HCT116 (cell line): Measurements from ENCODE around the gene RNF220. TPM values are rescaled to one million over a fixed set of nuclear protein-coding genes. Genes with fewer than 3 reads are reported as not detected.

ENCODE experiments used
- ATAC-seq: fragments of 200-7000 bp; cut with Tn5 transposase; 2 replicates; pipeline ENCODE4 v1.9.1; 2020; ENCODE audit warnings: mild to moderate bottlenecking, moderate library complexity
- BruUV-seq: library from RNA; stranded (reverse); fragments of 400-500 nt; replicated peaks from 2 replicates; lab custom pipeline; 2021; lab: Mats Ljungman, UMichigan
- CTCF ChIA-PET: fragments of 300-600 bp; sonication (Branson Sonifier 250); formaldehyde crosslinking; loops from one replicate; lab custom pipeline; 2021; ENCODE audit warnings: antibody characterized with exemption; lab: Charles Lee
- POLR2A ChIA-PET: fragments of 300-600, 350-600 bp; sonication (Branson Sonifier 250); formaldehyde crosslinking; loops from one replicate; lab custom pipeline; 2021; ENCODE audit warnings: antibody characterized with exemption; lab: Charles Lee
- RAD21 ChIA-PET, 2 experiments: fragments of 300-600 bp; sonication (Branson Sonifier 250); formaldehyde crosslinking; loops; one replicate each; lab custom pipeline; 2023; ENCODE audit warnings: low total read pairs in 2 of 2; ENCODE audit not compliant: uncharacterized antibody in 2 of 2, unreplicated experiment in 2 of 2, low non-redundant PET in 1 of 2; lab: Charles Lee
- DNase-seq: peaks from one replicate; pipeline ENCODE4 v3.0.0-alpha.2; 2010; ENCODE audit warnings: low read depth, low spot score
- H2AFZ ChIP-seq: fragments of 200-600 bp; shearing (Covaris generic), sonication (generic); 2 replicates; pipeline ENCODE4 v1.6.1; 2017; ENCODE audit warnings: low read depth, mixed run types, mixed read lengths, antibody characterized with exemption, low read length; ENCODE audit not compliant: poor library complexity, severe bottlenecking
- H3K27ac ChIP-seq: 2 replicates; pipeline ENCODE4 v1.5.1; 2012; ENCODE audit warnings: low read depth, low read length
- H3K27me3 ChIP-seq: fragments of 200-600 bp; sonication (generic); 2 replicates; pipeline ENCODE4 v1.6.1; 2016; ENCODE audit warnings: mixed run types, low read length, mixed read lengths; ENCODE audit not compliant: insufficient read depth
- H3K36me3 ChIP-seq, 2 experiments: fragments of 200-500 bp in 1 of 2; fragments of 200-600 bp in 1 of 2; sonication (Bioruptor generic) in 1 of 2; sonication (generic) in 1 of 2; 2 replicates each; pipeline versions ENCODE4 v1.5.1 to v1.6.1; 2014 to 2016; ENCODE audit warnings: low read length in 2 of 2, inconsistent platforms in 1 of 2, mixed read lengths in 1 of 2, mixed run types in 1 of 2; ENCODE audit not compliant: insufficient read depth in 2 of 2, control insufficient read depth in 1 of 2
- H3K4me1 ChIP-seq, 2 experiments: fragments of 200-600 bp in 1 of 2; sonication (generic) in 1 of 2; 2 replicates each; pipeline versions ENCODE4 v1.5.1 to v1.6.1; 2012 to 2017; ENCODE audit warnings: low read length in 2 of 2, inconsistent platforms in 1 of 2, mild to moderate bottlenecking in 1 of 2, mixed read lengths in 1 of 2, mixed run types in 1 of 2, moderate library complexity in 1 of 2; ENCODE audit not compliant: insufficient read depth in 2 of 2, control insufficient read depth in 1 of 2
- H3K4me2 ChIP-seq: fragments of 200-600 bp; sonication (generic); 2 replicates; pipeline ENCODE4 v1.6.1; 2017; ENCODE audit warnings: mixed run types, low read length, mixed read lengths
- H3K4me3 ChIP-seq, 2 experiments: fragments of 200-600 bp in 1 of 2; sonication (generic) in 1 of 2; replicated peaks in 1 of 2; 2 replicates each; pipeline ENCODE4 v1.5.1; 2011 to 2016; ENCODE audit warnings: low read length in 2 of 2, control low read depth in 1 of 2, low read depth in 1 of 2, mild to moderate bottlenecking in 1 of 2, mixed read lengths in 1 of 2, mixed run types in 1 of 2
- H3K79me2 ChIP-seq: fragments of 200-600 bp; sonication (generic); 2 replicates; pipeline ENCODE4 v1.6.1; 2017; ENCODE audit warnings: mild to moderate bottlenecking, mixed run types, low read length, moderate library complexity, mixed read lengths; ENCODE audit not compliant: insufficient read depth
- H3K9ac ChIP-seq: fragments of 200-600 bp; sonication (generic); 2 replicates; pipeline ENCODE4 v1.6.1; 2016; ENCODE audit warnings: low read length, mixed read lengths
- H3K9me2 ChIP-seq: fragments of 200-600 bp; sonication (generic), shearing (Covaris generic); 2 replicates; pipeline ENCODE4 v1.6.1; 2017; ENCODE audit warnings: mixed run types, mild to moderate bottlenecking, moderate library complexity; ENCODE audit not compliant: insufficient read depth
- H3K9me3 ChIP-seq, 2 experiments: fragments of 200-500 bp in 1 of 2; fragments of 200-600 bp in 1 of 2; sonication (Bioruptor generic) in 1 of 2; sonication (generic) in 1 of 2; 2 replicates each; pipeline ENCODE4 v1.6.1; 2014 to 2017; ENCODE audit warnings: low read length in 2 of 2, mixed read lengths in 2 of 2, inconsistent platforms in 1 of 2, low read depth in 1 of 2, mild to moderate bottlenecking in 1 of 2, mixed run types in 1 of 2, moderate library complexity in 1 of 2; ENCODE audit not compliant: control insufficient read depth in 1 of 2, insufficient read depth in 1 of 2
- H4K20me1 ChIP-seq: fragments of 200-600 bp; sonication (generic), shearing (Covaris generic); 2 replicates; pipeline ENCODE4 v1.6.1; 2017; ENCODE audit warnings: mixed run types, mild to moderate bottlenecking, moderate library complexity; ENCODE audit not compliant: insufficient read depth
- CBX3 ChIP-seq: IDR thresholded peaks from 2 replicates; pipeline ENCODE4 v1.6.1; 2012; ENCODE audit warnings: low read depth
- EGR1 ChIP-seq: IDR thresholded peaks from 2 replicates; pipeline ENCODE4 v1.6.1; 2012; ENCODE audit warnings: low read depth
- EZH2 ChIP-seq: fragments of 200-600 bp; sonication (generic); IDR thresholded peaks from 2 replicates; pipeline ENCODE4 v1.6.1; 2017; ENCODE audit warnings: antibody characterized with exemption, mixed run types
- EZH2phosphoT487 ChIP-seq: fragments of 200-600 bp; IDR thresholded peaks from 2 replicates; pipeline ENCODE4 v1.6.1; 2018; ENCODE audit warnings: antibody characterized with exemption, borderline replicate concordance
- JUND ChIP-seq: IDR thresholded peaks from 2 replicates; pipeline ENCODE4 v1.6.1; 2012
- POLR2A ChIP-seq: IDR thresholded peaks from 2 replicates; pipeline ENCODE4 v1.7.0; 2011; ENCODE audit warnings: borderline replicate concordance; ENCODE audit not compliant: insufficient read depth, insufficient read length; ENCODE audit errors: extremely low read depth
- RAD21 ChIP-seq: IDR thresholded peaks from 2 replicates; pipeline ENCODE4 v1.6.1; 2012; ENCODE audit warnings: low read depth, mild to moderate bottlenecking
- SRF ChIP-seq: IDR thresholded peaks from 2 replicates; pipeline ENCODE4 v1.6.1; 2012; ENCODE audit warnings: low read depth
- ZNF274 ChIP-seq: fragments of 200-500 bp; sonication (Bioruptor generic); IDR thresholded peaks from 2 replicates; pipeline ENCODE4 v1.6.1; 2014; ENCODE audit warnings: mild to moderate bottlenecking, low read depth, low read length, inconsistent platforms
- intact Hi-C: fragments of 100-400 bp; cut with micrococcal nuclease; formaldehyde crosslinking; loops from 2 replicates; pipeline ENCODE4 v1.10.0; 2022
- total RNA-seq: library from RNA; stranded (reverse); gene quantifications from one replicate; pipeline ENCODE4 v1.2.1, GENCODE V29; 2021; ENCODE audit not compliant: unreplicated experiment
- TF ChIP-seq, protein P1 (sequence below): IDR thresholded peaks from 2 replicates; pipeline ENCODE4 v1.6.1; 2012
- TF ChIP-seq, protein P2 (sequence below), 3 experiments: fragments of 200-600 bp in 1 of 3; sonication (generic) in 1 of 3; IDR thresholded peaks in 2 of 3; conservative IDR thresholded peaks in 1 of 3; 2 replicates each; pipeline ENCODE4 v1.5.1; 2012 to 2017; ENCODE audit warnings: low read depth in 2 of 3, low read length in 2 of 3, antibody characterized with exemption in 1 of 3, borderline replicate concordance in 1 of 3, control low read depth in 1 of 3, mild to moderate bottlenecking in 1 of 3, mixed read lengths in 1 of 3, mixed run types in 1 of 3, moderate library complexity in 1 of 3; ENCODE audit not compliant: insufficient read depth in 1 of 3
- TF ChIP-seq, protein P3 (sequence below): IDR thresholded peaks from 2 replicates; pipeline ENCODE4 v1.6.1; 2012
- TF ChIP-seq, protein P4 (sequence below): IDR thresholded peaks from 2 replicates; pipeline ENCODE4 v1.6.1; 2012; ENCODE audit warnings: low read depth

Gene RNF220
- total RNA-seq, 1 experiment from 2014 or later = 84.5 TPM

GRCh38 chr1:44611419-44611818 lies 206.4 kb downstream of the RNF220 start:
- H3K36me3 ChIP-seq = no peaks in the 10 kb centered on the region
- no peaks in the 10 kb centered on the region; a peak in 1 of 4 replicates for H3K4me1 ChIP-seq
- no peak for ATAC-seq
- H3K9ac ChIP-seq = no peak overlapping the region
- DNase-seq = no peak
- POLR2A ChIA-PET = no interaction called here
- no TSS peak for BruUV-seq
- no peaks in the 10 kb centered on the region for H4K20me1 ChIP-seq
- RAD21 ChIA-PET = no interaction called here
- TF ChIP-seq POLR2A (no peak), ZNF274 (no peak), RAD21 (no peak), JUND (no peak), CBX3 (no peak), EGR1 (no peak), EZH2phosphoT487 (no peak), SRF (no peak), EZH2 (no peak)
- TF ChIP-seq, protein P1, sequence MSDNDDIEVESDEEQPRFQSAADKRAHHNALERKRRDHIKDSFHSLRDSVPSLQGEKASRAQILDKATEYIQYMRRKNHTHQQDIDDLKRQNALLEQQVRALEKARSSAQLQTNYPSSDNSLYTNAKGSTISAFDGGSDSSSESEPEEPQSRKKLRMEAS = no peak
- TF ChIP-seq, protein P2, sequence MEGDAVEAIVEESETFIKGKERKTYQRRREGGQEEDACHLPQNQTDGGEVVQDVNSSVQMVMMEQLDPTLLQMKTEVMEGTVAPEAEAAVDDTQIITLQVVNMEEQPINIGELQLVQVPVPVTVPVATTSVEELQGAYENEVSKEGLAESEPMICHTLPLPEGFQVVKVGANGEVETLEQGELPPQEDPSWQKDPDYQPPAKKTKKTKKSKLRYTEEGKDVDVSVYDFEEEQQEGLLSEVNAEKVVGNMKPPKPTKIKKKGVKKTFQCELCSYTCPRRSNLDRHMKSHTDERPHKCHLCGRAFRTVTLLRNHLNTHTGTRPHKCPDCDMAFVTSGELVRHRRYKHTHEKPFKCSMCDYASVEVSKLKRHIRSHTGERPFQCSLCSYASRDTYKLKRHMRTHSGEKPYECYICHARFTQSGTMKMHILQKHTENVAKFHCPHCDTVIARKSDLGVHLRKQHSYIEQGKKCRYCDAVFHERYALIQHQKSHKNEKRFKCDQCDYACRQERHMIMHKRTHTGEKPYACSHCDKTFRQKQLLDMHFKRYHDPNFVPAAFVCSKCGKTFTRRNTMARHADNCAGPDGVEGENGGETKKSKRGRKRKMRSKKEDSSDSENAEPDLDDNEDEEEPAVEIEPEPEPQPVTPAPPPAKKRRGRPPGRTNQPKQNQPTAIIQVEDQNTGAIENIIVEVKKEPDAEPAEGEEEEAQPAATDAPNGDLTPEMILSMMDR (IDR thresholded peaks at IDR 0.05 in 2 of 3, conservative IDR thresholded peaks at IDR 0.05 in 1 of 3; ENCODE audit: borderline replicate concordance in 1 of 3, insufficient read depth in 1 of 3, low read depth in 2 of 3, low read length in 2 of 3) = no peak
- TF ChIP-seq, protein P3, sequence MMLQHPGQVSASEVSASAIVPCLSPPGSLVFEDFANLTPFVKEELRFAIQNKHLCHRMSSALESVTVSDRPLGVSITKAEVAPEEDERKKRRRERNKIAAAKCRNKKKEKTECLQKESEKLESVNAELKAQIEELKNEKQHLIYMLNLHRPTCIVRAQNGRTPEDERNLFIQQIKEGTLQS = no peak
- TF ChIP-seq, protein P4, sequence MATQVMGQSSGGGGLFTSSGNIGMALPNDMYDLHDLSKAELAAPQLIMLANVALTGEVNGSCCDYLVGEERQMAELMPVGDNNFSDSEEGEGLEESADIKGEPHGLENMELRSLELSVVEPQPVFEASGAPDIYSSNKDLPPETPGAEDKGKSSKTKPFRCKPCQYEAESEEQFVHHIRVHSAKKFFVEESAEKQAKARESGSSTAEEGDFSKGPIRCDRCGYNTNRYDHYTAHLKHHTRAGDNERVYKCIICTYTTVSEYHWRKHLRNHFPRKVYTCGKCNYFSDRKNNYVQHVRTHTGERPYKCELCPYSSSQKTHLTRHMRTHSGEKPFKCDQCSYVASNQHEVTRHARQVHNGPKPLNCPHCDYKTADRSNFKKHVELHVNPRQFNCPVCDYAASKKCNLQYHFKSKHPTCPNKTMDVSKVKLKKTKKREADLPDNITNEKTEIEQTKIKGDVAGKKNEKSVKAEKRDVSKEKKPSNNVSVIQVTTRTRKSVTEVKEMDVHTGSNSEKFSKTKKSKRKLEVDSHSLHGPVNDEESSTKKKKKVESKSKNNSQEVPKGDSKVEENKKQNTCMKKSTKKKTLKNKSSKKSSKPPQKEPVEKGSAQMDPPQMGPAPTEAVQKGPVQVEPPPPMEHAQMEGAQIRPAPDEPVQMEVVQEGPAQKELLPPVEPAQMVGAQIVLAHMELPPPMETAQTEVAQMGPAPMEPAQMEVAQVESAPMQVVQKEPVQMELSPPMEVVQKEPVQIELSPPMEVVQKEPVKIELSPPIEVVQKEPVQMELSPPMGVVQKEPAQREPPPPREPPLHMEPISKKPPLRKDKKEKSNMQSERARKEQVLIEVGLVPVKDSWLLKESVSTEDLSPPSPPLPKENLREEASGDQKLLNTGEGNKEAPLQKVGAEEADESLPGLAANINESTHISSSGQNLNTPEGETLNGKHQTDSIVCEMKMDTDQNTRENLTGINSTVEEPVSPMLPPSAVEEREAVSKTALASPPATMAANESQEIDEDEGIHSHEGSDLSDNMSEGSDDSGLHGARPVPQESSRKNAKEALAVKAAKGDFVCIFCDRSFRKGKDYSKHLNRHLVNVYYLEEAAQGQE = no peak
- CTCF ChIA-PET = interaction anchor here (0.9 kb wide), 1 partner anchor 233 kb away, joined by 3 read pairs; no protein-coding TSS in a partner anchor
- no peaks in the 10 kb centered on the region for H3K9me3 ChIP-seq
- no peak overlapping the region for H3K4me3 ChIP-seq
- H3K27me3 ChIP-seq = no peaks in the 10 kb centered on the region
- H3K27ac ChIP-seq = no peak overlapping the region
- no peak overlapping the region for H2AFZ ChIP-seq
- no peaks in the 10 kb centered on the region for H3K79me2 ChIP-seq
- intact Hi-C loops = no loop called here
- H3K9me2 ChIP-seq = no peaks in the 10 kb centered on the region
- no peak overlapping the region for H3K4me2 ChIP-seq
